Activated naive CD8-positive, alpha-beta T cell treated with anti-CD3 and anti-CD28 coated beads, Interleukin-2, amount 50 U/mL, for 24 hours (primary cell): ENCODE data around the gene DNAH17.

Experiments used
- ATAC-seq: fragments of 150-1000 bp; cut with Tn5 transposase; one replicate; pipeline ENCODE4 v1.10.0; 2021
- DNase-seq: peaks from one replicate; pipeline ENCODE4 v3.0.0; 2021
- H3K27ac Mint-ChIP-seq: one replicate; pipeline ENCODE4 v1.8.0; 2021; ENCODE audit warnings: mild to moderate bottlenecking, mixed read lengths
- H3K27me3 Mint-ChIP-seq: one replicate; pipeline ENCODE4 v1.8.0; 2021; ENCODE audit warnings: mixed read lengths
- H3K36me3 Mint-ChIP-seq: one replicate; pipeline ENCODE4 v1.8.0; 2021; ENCODE audit warnings: low read depth, mixed read lengths
- H3K4me1 Mint-ChIP-seq: one replicate; pipeline ENCODE4 v1.8.0; 2021; ENCODE audit warnings: mixed read lengths
- H3K4me3 Mint-ChIP-seq: one replicate; pipeline ENCODE4 v1.8.0; 2021; ENCODE audit warnings: mild to moderate bottlenecking, moderate library complexity, mixed read lengths
- H3K9me3 Mint-ChIP-seq: one replicate; pipeline ENCODE4 v1.8.0; 2021; ENCODE audit warnings: mixed read lengths

Gene DNAH17

GRCh38 chr17:78421534-78422266 is 155.5 kb downstream of the DNAH17 start:
- peak; percentile 76 for DNase-seq
- Mint-ChIP-seq H3K27me3 (no peaks in the 10 kb centered on the region), H3K4me1 (peaks cover 18% of the 10 kb centered on the region), H3K27ac (peak overlapping the region; percentile 27), H3K4me3 (no peak overlapping the region), H3K36me3 (peaks cover 34% of the 10 kb centered on the region), H3K9me3 (no peaks in the 10 kb centered on the region)
- peak; percentile 68 for ATAC-seq

- Mint-ChIP-seq H3K4me3 (no peak overlapping the region), H3K27ac (peak overlapping the region; percentile 27), H3K27me3 (no peaks in the 10 kb centered on the region), H3K9me3 (no peaks in the 10 kb centered on the region), H3K36me3 (peaks cover 34% of the 10 kb centered on the region), H3K4me1 (peaks cover 22% of the 10 kb centered on the region)
- ATAC-seq (no peak), DNase-seq (no peak)
Measured at GRCh38 chr17:78421084-78421533, 156.1 kb downstream of the DNAH17 start.

GRCh38 chr17:78419970-78420815 is 157.0 kb downstream of the DNAH17 start:
- Mint-ChIP-seq H3K9me3 (no peaks in the 10 kb centered on the region), H3K36me3 (peaks cover 36% of the 10 kb centered on the region), H3K27ac (no peak overlapping the region), H3K4me1 (peaks cover 31% of the 10 kb centered on the region), H3K4me3 (no peak overlapping the region), H3K27me3 (no peaks in the 10 kb centered on the region)
- no peak for ATAC-seq
- DNase-seq = no peak

GRCh38 chr17:78418326-78419026 is 158.7 kb downstream of the DNAH17 start:
- ATAC-seq (no peak), DNase-seq (no peak)
- peaks cover 30% of the 10 kb centered on the region for H3K36me3 Mint-ChIP-seq
- H3K9me3 Mint-ChIP-seq = no peaks in the 10 kb centered on the region
- H3K4me1 Mint-ChIP-seq = peaks cover 48% of the 10 kb centered on the region
- no peak overlapping the region for H3K4me3 Mint-ChIP-seq
- H3K27me3 Mint-ChIP-seq = no peaks in the 10 kb centered on the region
- H3K27ac Mint-ChIP-seq = no peak overlapping the region

GRCh38 chr17:78417531-78417909 is 159.7 kb downstream of the DNAH17 start:
- peaks cover 29% of the 10 kb centered on the region for H3K36me3 Mint-ChIP-seq
- ATAC-seq (no peak), DNase-seq (no peak)
- H3K9me3 Mint-ChIP-seq = no peaks in the 10 kb centered on the region
- no peak overlapping the region for H3K27ac Mint-ChIP-seq
- H3K4me3 Mint-ChIP-seq = no peak overlapping the region
- H3K4me1 Mint-ChIP-seq = peaks cover 58% of the 10 kb centered on the region
- H3K27me3 Mint-ChIP-seq = no peaks in the 10 kb centered on the region

GRCh38 chr17:78416791-78417530 is 160.2 kb downstream of the DNAH17 start:
- peaks cover 59% of the 10 kb centered on the region for H3K4me1 Mint-ChIP-seq

GRCh38 chr17:78415821-78416711 is 161.1 kb downstream of the DNAH17 start:
- Mint-ChIP-seq H3K27me3 (no peaks in the 10 kb centered on the region), H3K9me3 (no peaks in the 10 kb centered on the region), H3K4me3 (no peak overlapping the region), H3K36me3 (peaks cover 24% of the 10 kb centered on the region), H3K4me1 (peaks cover 58% of the 10 kb centered on the region), H3K27ac (no peak overlapping the region)
- no peak for ATAC-seq
- no peak for DNase-seq

More at GRCh38 chr17:78416791-78417530, 160.2 kb downstream of the DNAH17 start:
- Mint-ChIP-seq H3K4me3 (no peak overlapping the region), H3K27ac (peak overlapping the region; percentile 9), H3K9me3 (no peaks in the 10 kb centered on the region), H3K27me3 (no peaks in the 10 kb centered on the region), H3K36me3 (peaks cover 26% of the 10 kb centered on the region)
- DNase-seq (no peak), ATAC-seq (no peak)

- no peaks in the 10 kb centered on the region for H3K27me3 Mint-ChIP-seq
- H3K27ac Mint-ChIP-seq = peak overlapping the region; percentile 75
- H3K4me1 Mint-ChIP-seq = peaks cover 60% of the 10 kb centered on the region
- ATAC-seq (peak; percentile 37), DNase-seq (peak; percentile 46)
- H3K9me3 Mint-ChIP-seq = no peaks in the 10 kb centered on the region
- peaks cover 25% of the 10 kb centered on the region for H3K36me3 Mint-ChIP-seq
- no peak overlapping the region for H3K4me3 Mint-ChIP-seq
Measured at GRCh38 chr17:78414178-78415162, 162.7 kb downstream of the DNAH17 start.

GRCh38 chr17:78412403-78412802 is 164.8 kb downstream of the DNAH17 start:
- peaks cover 22% of the 10 kb centered on the region for H3K36me3 Mint-ChIP-seq
- peak; percentile 27 for ATAC-seq
- peak overlapping the region; percentile 75 for H3K27ac Mint-ChIP-seq
- H3K27me3 Mint-ChIP-seq = no peaks in the 10 kb centered on the region
- DNase-seq = peak; percentile 46
- H3K4me1 Mint-ChIP-seq = peaks cover 67% of the 10 kb centered on the region
- H3K9me3 Mint-ChIP-seq = no peaks in the 10 kb centered on the region
- peak overlapping the region; percentile 24 for H3K4me3 Mint-ChIP-seq

- Mint-ChIP-seq H3K9me3 (no peaks in the 10 kb centered on the region), H3K4me1 (peaks cover 67% of the 10 kb centered on the region), H3K27me3 (no peaks in the 10 kb centered on the region), H3K4me3 (no peak overlapping the region), H3K27ac (peak overlapping the region; percentile 27), H3K36me3 (peaks cover 19% of the 10 kb centered on the region)
- ATAC-seq (no peak), DNase-seq (no peak)
Measured at GRCh38 chr17:78411241-78411857, 165.8 kb downstream of the DNAH17 start.

- no peak overlapping the region for H3K27ac Mint-ChIP-seq
- H3K9me3 Mint-ChIP-seq = no peaks in the 10 kb centered on the region
- DNase-seq (no peak), ATAC-seq (no peak)
- peaks cover 53% of the 10 kb centered on the region for H3K4me1 Mint-ChIP-seq
- no peak overlapping the region for H3K4me3 Mint-ChIP-seq
- peaks cover 28% of the 10 kb centered on the region for H3K36me3 Mint-ChIP-seq
- H3K27me3 Mint-ChIP-seq = no peaks in the 10 kb centered on the region
Measured at GRCh38 chr17:78409191-78409928, 167.8 kb downstream of the DNAH17 start.
